ENCODE data around the gene SWSAP1. TPM values are rescaled to one million over a fixed set of nuclear protein-coding genes. Genes with fewer than 3 reads are reported as not detected.
A peak's percentile ranks its signal among the peaks of the same experiment; 100 is the strongest.
"Not testable (repeated sequence)": the region's sequence is repeated elsewhere in the genome, so short reads cannot be mapped to it uniquely, and the experiment has no call there.

SWSAP1 gene
- total and polyA plus RNA-seq, 8 donors: 0.37 to 4.1 (median 3.2) TPM; not detected in 3

DNA sequence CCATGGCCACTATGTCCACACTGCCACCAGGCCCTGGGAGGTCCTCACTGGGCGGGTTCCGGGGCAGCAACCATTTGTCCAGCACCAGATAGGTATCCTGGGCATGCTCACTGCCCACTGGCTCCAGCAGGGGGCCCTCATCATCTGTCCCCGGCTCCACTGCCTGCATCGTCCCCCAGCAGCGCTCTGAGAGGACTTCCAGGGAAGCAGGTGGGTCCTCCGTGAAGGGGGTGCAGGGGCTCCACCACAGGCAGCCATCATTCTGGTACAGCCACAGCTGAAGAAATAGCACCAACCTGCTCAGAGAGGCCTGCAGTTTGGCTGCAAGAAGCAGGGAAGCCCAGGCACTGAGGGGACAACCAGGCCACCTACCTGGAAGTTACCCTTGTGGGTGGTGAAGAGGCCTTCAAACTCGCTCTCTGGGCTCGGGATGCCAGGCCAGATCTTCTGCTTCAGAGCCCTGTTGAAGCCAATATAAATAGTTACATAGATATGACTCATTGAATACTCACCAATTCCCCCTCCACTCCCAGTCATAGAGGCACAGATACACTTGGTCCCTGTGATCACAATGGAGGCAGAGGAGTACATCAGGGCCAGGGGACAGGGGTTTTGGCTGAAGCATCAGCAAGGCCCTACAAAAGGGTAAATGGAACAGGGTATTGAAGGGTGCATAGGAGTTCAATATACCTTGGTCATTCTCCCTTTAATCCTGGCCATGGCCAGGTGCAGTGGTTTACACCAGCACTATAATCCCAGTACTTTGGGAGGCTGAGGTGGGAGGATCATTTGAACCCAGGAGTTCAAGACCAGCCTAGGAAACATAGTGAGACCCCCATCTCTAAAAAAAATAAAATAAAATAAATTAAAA lies 4.1 kb downstream of the SWSAP1 start:
- TF ChIP-seq POLR2A (IDR thresholded peaks at IDR 0.05) (no peak), POLR2AphosphoS5 (IDR thresholded peaks at IDR 0.05) (peak in 2 of 3 donors; percentile 8 to 19)
- TF ChIP-seq, protein P1, sequence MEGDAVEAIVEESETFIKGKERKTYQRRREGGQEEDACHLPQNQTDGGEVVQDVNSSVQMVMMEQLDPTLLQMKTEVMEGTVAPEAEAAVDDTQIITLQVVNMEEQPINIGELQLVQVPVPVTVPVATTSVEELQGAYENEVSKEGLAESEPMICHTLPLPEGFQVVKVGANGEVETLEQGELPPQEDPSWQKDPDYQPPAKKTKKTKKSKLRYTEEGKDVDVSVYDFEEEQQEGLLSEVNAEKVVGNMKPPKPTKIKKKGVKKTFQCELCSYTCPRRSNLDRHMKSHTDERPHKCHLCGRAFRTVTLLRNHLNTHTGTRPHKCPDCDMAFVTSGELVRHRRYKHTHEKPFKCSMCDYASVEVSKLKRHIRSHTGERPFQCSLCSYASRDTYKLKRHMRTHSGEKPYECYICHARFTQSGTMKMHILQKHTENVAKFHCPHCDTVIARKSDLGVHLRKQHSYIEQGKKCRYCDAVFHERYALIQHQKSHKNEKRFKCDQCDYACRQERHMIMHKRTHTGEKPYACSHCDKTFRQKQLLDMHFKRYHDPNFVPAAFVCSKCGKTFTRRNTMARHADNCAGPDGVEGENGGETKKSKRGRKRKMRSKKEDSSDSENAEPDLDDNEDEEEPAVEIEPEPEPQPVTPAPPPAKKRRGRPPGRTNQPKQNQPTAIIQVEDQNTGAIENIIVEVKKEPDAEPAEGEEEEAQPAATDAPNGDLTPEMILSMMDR (IDR thresholded peaks at IDR 0.05): peak in 5 of 7 experiments; percentile 15 to 51 (median 41)
- WGBS, 5 donors: 31 to 40% (median 33%) methylated on average over 3 to 8 of the region's 8 CpGs
- peak; percentile 62 to 74 for DNase-seq
- H3K27me3 ChIP-seq: peaks cover 0 to 19% (median 0%) of the 10 kb centered on the region in 3 donors
- peak overlapping the region; percentile 16 to 99 (median 57) for H3K27ac ChIP-seq
- H3K36me3 ChIP-seq: peaks cover 0 to 7% (median 0%) of the 10 kb centered on the region in 4 donors
- intact Hi-C loops (cut with DNase I; ENCODE audit: low total_unique reads): loop anchor here (5.0 kb wide), 1 partner anchor 54 kb away; no protein-coding TSS in a partner anchor
- H3K4me1 ChIP-seq: peaks cover 54 to 87% (median 81%) of the 10 kb centered on the region in 4 donors
- no peaks in the 10 kb centered on the region for H3K9me3 ChIP-seq
- H3K4me3 ChIP-seq: no peak overlapping the region

DNA sequence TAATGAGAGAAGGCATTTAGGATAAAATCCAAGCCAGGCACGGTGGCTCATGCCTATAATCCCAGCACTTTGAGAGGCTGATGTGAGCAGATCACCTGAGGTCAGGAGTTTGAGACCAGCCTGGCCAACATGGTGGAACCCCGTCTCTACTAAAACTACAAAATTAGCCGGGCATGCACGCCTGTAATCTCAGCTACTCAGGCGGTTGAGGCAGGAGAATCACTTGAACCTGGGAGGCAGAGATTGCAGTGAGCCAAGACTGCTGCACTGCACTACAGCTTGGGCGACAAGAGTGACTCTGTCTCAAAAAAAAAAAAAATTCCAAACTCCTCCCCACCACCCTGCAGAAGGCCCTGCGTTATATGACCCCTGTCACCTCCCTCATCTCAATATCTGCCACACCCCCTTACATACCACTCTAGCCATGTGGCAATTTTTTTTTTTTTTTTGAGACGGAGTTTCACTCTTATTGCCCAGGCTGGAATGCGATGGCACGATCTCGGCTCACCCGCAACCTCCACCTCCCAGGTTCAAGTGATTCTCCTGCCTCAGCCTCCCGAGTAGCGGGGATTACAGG lies 4.9 kb downstream of the SWSAP1 start:
- Histone ChIP-seq H3K27ac (peak overlapping the region in 2 of 5 donors; percentile 16 to 99), H3K4me1 (peaks cover 54 to 87% (median 81%) of the 10 kb centered on the region in 4 donors), H3K27me3 (peaks cover 0 to 26% (median 0%) of the 10 kb centered on the region in 3 donors)
- intact Hi-C loops (cut with DNase I; ENCODE audit: low total_unique reads): loop anchor here (5.0 kb wide), 1 partner anchor 53 kb away; no protein-coding TSS in a partner anchor
- not testable (repeated sequence) for H3K9me3 ChIP-seq, H3K36me3 ChIP-seq, DNase-seq, H3K4me3 ChIP-seq
- WGBS, 5 donors: 79 to 88% (median 85%) methylated on average over 14 of the region's 14 CpGs

GRCh38 chr19:11379857-11380350 lies 5.4 kb downstream of the SWSAP1 start:
- intact Hi-C loops (cut with DNase I; ENCODE audit: low total_unique reads): loop anchor here (5.0 kb wide), 1 partner anchor 52 kb away; no protein-coding TSS in a partner anchor
- H3K36me3 ChIP-seq: peaks cover 0 to 7% (median 0%) of the 10 kb centered on the region in 4 donors
- TF ChIP-seq EP300 (IDR thresholded peaks at IDR 0.05): no peak
- TF ChIP-seq POLR2AphosphoS5 (IDR thresholded peaks at IDR 0.05): no peak
- no peak for TF ChIP-seq POLR2A (IDR thresholded peaks at IDR 0.05)
- TF ChIP-seq, protein P1 (IDR thresholded peaks at IDR 0.05): no peak
- peak overlapping the region in 3 of 4 donors; percentile 50 to 67 (median 57) for H3K4me3 ChIP-seq
- H3K4me1 ChIP-seq: peaks cover 55 to 89% (median 81%) of the 10 kb centered on the region in 4 donors
- peak overlapping the region in 4 of 5 donors; percentile 81 to 99 (median 92) for H3K27ac ChIP-seq
- WGBS, 5 donors: 93 to 97% (median 93%) methylated on average over 5 to 7 of the region's 7 CpGs
- no peak for DNase-seq
- H3K9me3 ChIP-seq: no peaks in the 10 kb centered on the region
- peaks cover 0 to 26% (median 0%) of the 10 kb centered on the region in 3 donors for H3K27me3 ChIP-seq

GRCh38 chr19:11380653-11381537 lies 6.4 kb downstream of the SWSAP1 start:
- Histone ChIP-seq H3K27me3 (peaks cover 0 to 26% (median 0%) of the 10 kb centered on the region in 3 donors), H3K4me1 (peaks cover 48 to 83% (median 73%) of the 10 kb centered on the region in 4 donors), H3K27ac (peak overlapping the region; percentile 76 to 93 (median 84)), H3K9me3 (no peaks in the 10 kb centered on the region), H3K4me3 (peak overlapping the region; percentile 50 to 67 (median 59)), H3K36me3 (peaks cover 0 to 7% (median 0%) of the 10 kb centered on the region in 4 donors)
- intact Hi-C loops (cut with DNase I; ENCODE audit: low total_unique reads): no loop called here
- TF ChIP-seq POLR2A (IDR thresholded peaks at IDR 0.05): peak in 2 of 4 donors; percentile 54 to 61
- peak; percentile 75 to 97 (median 97) for TF ChIP-seq POLR2AphosphoS5 (IDR thresholded peaks at IDR 0.05)
- TF ChIP-seq EP300 (IDR thresholded peaks at IDR 0.05): no peak
- TF ChIP-seq, protein P1 (IDR thresholded peaks at IDR 0.05): peak in 6 of 7 experiments; percentile 5 to 92 (median 81)
- WGBS, 5 donors: 0 to 1% (median 1%) methylated on average over 37 to 54 of the region's 54 CpGs
- DNase-seq: peak; percentile 95 to 98

Data from stomach (tissue), 9 donors.